Esophagus muscularis mucosa (tissue), 3 donors: Measurements from ENCODE around the gene OR1K1.

ENCODE experiments used
- CTCF ChIP-seq, 3 experiments: fragments of 200-600 bp in 2 of 3; fragments of 450-650 bp in 1 of 3; sonication (generic) in 2 of 3; IDR thresholded peaks; one replicate each; pipeline ENCODE4 v1.5.1; 2017 to 2019; ENCODE audit warnings: antibody characterized with exemption in 3 of 3, mild to moderate bottlenecking in 2 of 3, moderate library complexity in 1 of 3
- POLR2AphosphoS5 ChIP-seq, 2 donors: sonication (generic); formaldehyde crosslinking; IDR thresholded peaks; one replicate each; pipeline ENCODE4 v1.6.1; 2017; ENCODE audit warnings: antibody characterized with exemption in 2 of 2

- TF ChIP-seq CTCF (IDR thresholded peaks at IDR 0.05) (no peak), POLR2AphosphoS5 (IDR thresholded peaks at IDR 0.05) (no peak)
Observed at GRCh38 chr9:122806661-122807060, 6.7 kb downstream of the OR1K1 start.
